HEK293T (cell line): Measurements from ENCODE around the gene DCST2.

Source experiments
- BHLHE40 ChIP-seq: fragments of 450-650 bp; IDR thresholded peaks from 2 replicates; pipeline ENCODE4 v1.6.1; 2016; ENCODE audit warnings: mild to moderate bottlenecking, moderate library complexity, borderline replicate concordance
- ELF4 ChIP-seq: fragments of 450-650 bp; IDR thresholded peaks from 2 replicates; pipeline ENCODE4 v1.6.1; 2017; ENCODE audit warnings: antibody characterized with exemption
- FOXM1 ChIP-seq: fragments of 450-650 bp; IDR thresholded peaks from 2 replicates; pipeline ENCODE4 v1.6.1; 2017; ENCODE audit warnings: mild to moderate bottlenecking, borderline replicate concordance
- L3MBTL2 ChIP-seq: fragments of 450-650 bp; conservative IDR thresholded peaks from 2 replicates; pipeline ENCODE4 v1.6.1; 2016; ENCODE audit warnings: mild to moderate bottlenecking
- NFRKB ChIP-seq: fragments of 450-650 bp; IDR thresholded peaks from 2 replicates; pipeline ENCODE4 v1.6.1; 2016; ENCODE audit warnings: mild to moderate bottlenecking, moderate library complexity
- PKNOX1 ChIP-seq: fragments of 450-650 bp; IDR thresholded peaks from 2 replicates; pipeline ENCODE4 v1.6.1; 2016
- SP1 ChIP-seq: fragments of 450-650 bp; IDR thresholded peaks from 2 replicates; pipeline ENCODE4 v1.6.1; 2017
- TARDBP ChIP-seq: fragments of 450-650 bp; IDR thresholded peaks from 2 replicates; pipeline ENCODE4 v1.6.1; 2016

DNA sequence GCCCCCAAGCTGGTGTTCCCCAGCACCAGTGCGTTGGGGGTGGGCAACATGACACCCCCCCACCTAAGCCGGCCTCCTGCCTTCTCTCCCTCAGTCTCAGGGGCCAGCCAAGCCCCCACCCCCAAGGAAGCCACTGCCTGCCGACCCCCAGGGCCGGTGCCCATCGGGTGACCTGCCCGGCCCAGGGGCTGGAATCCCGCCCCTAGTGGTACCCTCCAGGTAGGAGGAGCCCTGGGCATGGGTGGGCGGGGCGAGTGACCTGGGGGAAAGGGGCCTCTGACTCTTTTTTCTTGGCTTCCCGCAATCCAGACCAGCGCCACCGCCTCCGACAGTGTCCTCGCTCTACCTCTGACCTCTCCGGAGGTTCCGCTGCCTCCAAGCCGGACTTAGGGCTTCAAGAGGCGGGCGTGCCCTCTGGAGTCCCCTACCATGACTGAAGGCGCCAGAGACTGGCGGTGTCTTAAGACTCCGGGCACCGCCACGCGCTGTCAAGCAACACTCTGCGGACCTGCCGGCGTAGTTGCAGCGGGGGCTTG, 28.6 kb upstream of the DCST2 start:
- TF ChIP-seq TARDBP = no peak
- TF ChIP-seq NFRKB = no peak
- TF ChIP-seq L3MBTL2 = no peak
- TF ChIP-seq SP1 = no peak
- no peak for TF ChIP-seq PKNOX1
- TF ChIP-seq BHLHE40 = no peak
- no peak for TF ChIP-seq FOXM1
- no peak for TF ChIP-seq ELF4
